Fibroblast of peridontal ligament (primary cell): Measurements from ENCODE around the gene POLR3A.
"Not testable (repeated sequence)": the region's sequence is repeated elsewhere in the genome, so short reads cannot be mapped to it uniquely, and the experiment has no call there.

Experiments used
- DNase-seq: peaks from one replicate; pipeline ENCODE4 v3.0.0-alpha.2; 2010; ENCODE audit errors: extremely low read depth

POLR3A gene

DNA sequence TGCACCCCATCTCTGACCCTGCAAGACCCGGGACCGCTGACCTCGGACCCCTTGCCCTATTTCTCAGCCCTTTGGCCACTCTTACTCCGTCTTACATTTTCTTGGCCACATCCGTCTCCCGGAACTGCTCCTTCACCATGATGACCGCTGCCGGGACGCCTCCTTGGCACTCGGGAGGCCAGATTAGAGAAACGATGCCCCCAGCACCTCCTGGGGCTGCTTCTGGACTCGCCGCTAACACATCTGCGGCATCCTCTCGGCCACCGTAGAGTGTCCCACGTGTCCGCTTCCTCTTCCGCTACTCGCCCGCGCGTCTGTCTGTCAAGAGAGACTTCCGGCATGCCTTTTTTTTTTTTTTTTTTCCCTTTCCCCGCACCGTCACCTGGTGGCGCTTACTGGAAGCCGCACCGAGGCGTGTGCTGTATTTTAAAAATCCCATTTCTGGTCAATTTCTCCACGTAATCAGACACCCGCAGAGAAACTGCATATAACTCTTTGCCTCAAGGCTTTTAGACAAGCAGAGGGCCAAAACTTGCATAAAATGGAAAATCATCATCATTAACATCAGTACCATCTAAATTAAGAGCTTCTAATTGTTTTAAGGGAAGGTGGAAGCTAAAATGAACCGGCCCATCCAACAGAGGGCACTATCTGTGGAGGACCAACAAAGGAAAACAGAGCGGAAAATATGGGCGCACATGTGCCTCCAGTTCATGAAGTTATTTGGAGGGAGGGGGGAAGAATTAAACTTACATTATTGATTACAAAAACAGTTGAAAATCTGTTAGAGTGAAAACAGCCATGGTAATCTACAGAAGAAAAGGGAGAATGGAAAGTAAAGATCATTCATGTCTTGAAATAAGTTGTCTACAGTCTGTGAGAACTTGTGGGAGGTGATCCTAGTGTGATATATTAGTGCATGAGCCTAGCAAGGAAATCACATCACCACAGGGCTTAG, at the start of gene POLR3A:
TSS of gene POLR3A (minus strand) at position 247 of the 958 bp plus-strand sequence. CDS start at position 139, 108 bp downstream.
- DNase-seq, result peak; percentile 98

DNA sequence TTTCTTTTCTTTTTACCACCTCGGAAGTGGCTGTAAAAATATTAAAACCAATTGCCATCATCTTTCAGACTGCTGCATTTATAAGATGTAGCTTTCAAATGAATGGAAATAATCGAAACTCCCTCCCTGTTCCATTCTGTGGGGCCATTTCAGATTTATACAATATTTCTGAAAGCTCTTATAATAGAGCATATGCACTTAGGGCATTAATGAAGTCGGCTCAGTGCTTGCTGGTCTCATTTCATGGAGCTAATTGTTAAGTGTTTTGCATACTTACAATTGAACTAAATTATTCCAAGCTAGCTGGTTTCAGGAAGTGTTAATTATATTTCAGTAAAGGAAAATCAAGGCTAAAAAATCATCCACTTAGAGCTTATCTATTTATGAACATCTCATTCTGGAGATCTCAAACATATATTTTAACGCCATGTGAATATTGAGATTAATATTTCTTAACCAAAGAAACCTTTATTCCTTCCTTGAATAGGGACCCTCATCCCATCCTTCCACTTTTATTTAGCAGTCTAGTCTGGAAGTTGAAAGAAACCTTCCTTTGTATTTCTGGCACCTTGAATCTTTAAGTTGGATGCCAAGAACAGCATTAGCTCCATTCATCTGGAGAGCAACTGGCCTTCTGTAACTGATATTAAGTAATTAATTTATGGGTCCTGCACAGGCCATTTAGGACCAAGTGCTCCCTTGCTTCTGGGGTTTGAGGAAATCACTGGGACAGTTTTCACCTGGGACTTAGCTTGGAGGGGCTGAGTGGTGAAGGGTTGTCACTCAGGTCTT, 49.4 kb upstream of the POLR3A start:
- no peak for DNase-seq

DNA sequence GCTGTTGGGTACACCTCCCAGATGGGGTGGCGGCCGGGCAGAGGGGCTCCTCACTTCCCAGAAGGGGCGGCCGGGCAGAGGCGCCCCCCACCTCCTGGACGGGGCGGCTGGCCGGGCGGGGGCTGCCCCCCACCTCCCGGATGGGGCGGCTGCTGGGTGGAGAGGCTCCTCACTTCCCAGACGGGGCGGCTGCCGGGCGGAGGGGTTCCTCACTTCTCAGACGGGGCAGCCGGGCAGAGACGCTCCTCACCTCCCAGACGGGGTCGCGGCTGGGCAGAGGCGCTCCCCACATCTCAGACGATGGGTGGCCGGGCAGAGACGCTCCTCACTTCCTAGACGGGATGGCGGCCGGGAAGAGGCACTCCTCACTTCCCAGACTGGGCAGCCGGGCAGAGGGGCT, 46.5 kb upstream of the POLR3A start:
- DNase-seq, result not testable (repeated sequence)

DNA sequence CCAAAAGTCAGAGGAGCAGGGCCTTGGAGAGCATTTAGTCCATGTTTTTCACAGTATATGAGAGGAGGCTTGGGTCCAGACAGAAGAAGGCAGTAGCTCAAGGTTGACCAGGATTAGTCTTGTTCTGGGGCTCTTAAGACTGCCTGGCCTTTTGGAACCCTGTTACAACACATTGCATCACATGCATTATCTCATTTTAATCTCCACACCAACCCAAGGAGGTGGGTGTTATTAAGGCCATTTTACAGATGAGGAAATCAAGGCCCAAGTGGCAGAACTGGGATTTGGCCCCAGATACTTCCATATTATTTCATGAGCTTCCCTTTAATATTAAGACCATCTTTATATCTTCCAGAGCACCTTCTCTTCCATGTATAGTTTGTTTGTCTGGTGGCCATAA, 43.2 kb upstream of the POLR3A start:
- no peak for DNase-seq

GRCh38 chr10:78071857-78072179, 42.5 kb upstream of the POLR3A start:
- DNase-seq, result no peak

- no peak for DNase-seq
These were observed 42.0 kb upstream of the POLR3A start for GRCh38 chr10:78071140-78071856.

- no peak for DNase-seq
These were observed 41.4 kb upstream of the POLR3A start for GRCh38 chr10:78070726-78071125.

- DNase-seq, result not testable (repeated sequence)
These were observed 40.7 kb upstream of the POLR3A start for GRCh38 chr10:78070064-78070463.

DNA sequence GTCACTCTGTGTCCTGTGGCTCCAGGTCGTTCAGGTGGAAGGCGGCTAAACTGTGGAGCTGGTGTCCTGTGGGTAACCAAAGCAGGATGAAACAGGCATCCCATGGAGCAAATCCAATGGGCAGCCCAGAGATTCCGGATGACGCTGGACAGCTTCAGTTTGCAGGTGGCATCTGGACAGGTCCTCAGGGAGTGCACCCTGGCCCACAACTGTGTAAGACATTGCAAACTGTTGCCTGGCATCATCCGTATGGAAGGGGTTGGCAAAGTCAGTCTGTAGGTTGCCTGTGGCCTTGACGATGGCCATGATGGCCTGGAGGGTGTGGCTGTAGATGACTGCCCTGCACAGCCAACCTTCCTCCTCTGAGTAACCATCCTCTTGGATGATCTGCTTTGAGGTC, 39.8 kb upstream of the POLR3A start:
- no peak for DNase-seq

GRCh38 chr10:78066728-78067430, 37.6 kb upstream of the POLR3A start:
- DNase-seq, result no peak

DNA sequence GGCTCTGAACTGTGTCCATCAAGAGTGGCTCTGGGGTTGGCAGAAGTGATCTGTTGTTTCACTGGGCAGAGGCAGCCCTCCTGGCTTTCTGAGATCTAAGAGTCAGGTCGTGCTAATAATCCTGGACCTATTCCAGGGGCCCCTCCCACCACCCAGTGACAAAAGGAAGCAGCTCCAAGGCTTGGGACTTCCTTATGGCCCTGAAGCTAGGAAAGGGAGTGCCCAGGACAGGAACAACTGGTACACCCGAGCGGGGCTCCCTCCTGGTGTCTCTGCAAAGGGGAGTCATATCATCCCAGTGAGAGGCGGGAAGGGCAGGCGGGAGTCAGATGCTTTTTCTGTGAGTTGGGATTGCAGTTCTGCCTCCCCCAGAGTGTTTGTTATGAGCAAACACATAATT, 36.7 kb upstream of the POLR3A start:
- DNase-seq, result no peak

DNA sequence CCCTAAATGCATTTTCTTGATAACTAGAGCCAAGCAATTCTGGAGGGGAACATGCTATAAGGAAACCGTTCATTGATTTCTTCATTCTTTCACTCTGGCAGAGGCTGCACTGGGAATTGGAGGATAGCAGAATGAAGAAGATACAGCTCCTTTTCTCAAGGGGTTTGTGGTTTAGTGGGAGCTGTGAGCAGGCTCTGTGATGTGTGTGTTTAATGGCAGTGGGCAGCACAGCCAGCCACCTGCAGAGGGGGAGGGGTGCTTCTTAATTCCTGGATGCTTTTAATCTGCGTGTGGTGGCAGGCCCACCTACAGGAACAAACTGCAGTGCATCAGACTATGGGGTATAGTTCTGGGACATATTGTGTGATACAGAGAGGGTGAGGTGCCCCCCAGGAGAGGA, 36.3 kb upstream of the POLR3A start:
- DNase-seq, result no peak

- DNase-seq, result not testable (repeated sequence)
These were observed 35.6 kb upstream of the POLR3A start for GRCh38 chr10:78064919-78065318.

- no peak for DNase-seq
These were observed 33.9 kb upstream of the POLR3A start for GRCh38 chr10:78063236-78063635.

DNA sequence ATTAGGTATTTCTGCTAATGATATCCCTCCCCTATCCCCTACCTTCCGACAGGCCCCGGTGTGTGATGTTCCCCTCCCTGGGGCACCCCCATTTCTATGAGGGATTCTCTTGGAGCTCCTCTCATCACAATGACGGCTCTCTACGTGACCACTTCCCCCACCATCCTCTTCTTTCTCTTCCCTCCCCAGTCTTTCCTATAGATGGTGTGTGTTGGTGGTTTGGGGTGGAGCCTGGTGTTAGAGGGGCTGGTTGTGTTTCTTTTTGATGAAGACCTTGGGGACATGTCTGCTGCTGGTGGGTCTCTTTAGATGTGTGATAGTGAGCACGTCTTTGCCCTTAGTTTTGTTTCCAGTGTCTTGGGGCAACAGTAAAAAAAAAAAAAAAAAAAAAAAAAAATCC, 33.0 kb upstream of the POLR3A start:
- no peak for DNase-seq

DNA sequence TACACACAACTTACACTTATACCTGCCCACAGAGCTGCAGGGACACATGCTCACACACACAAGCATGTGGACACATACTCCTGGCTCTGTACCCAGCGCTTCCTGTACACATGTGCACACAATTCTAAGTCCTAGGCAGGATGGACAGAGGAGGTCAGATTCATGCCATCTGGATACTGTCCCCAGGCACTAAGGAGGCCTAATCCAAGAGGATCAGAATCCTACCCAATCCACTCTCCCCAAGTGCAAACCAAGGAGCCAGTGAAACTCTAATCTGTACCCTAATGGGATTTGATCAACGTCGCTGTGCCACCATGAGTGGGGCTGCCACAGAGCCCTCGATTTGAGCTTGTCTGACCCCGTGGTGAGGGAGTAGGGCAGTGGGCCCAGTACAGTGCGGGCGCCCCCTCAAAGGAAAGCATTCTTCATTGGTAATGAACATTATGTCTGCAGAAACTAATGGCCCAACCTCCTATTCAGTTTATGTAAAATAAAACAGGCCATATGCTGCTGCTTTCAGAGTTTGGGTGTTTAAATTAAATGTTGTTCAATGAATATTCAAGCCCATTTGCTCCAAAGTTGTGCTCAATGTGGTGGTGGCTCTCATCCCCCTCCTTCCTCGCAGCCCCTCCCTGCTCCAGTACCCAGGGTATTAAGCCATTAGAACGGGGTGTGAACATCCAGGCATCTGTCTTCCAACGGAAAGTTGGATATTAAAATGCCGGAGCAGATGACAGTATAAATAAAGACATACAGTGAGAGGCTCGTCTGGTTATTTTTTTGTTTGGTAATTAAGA, 30.8 kb upstream of the POLR3A start:
- DNase-seq, result no peak

GRCh38 chr10:78058562-78058961, 29.2 kb upstream of the POLR3A start:
- no peak for DNase-seq

- peak; percentile 56 for DNase-seq
These were observed 24.0 kb upstream of the POLR3A start for GRCh38 chr10:78053211-78053868.

- DNase-seq, result no peak
These were observed 20.5 kb upstream of the POLR3A start for GRCh38 chr10:78049851-78050250.

DNA sequence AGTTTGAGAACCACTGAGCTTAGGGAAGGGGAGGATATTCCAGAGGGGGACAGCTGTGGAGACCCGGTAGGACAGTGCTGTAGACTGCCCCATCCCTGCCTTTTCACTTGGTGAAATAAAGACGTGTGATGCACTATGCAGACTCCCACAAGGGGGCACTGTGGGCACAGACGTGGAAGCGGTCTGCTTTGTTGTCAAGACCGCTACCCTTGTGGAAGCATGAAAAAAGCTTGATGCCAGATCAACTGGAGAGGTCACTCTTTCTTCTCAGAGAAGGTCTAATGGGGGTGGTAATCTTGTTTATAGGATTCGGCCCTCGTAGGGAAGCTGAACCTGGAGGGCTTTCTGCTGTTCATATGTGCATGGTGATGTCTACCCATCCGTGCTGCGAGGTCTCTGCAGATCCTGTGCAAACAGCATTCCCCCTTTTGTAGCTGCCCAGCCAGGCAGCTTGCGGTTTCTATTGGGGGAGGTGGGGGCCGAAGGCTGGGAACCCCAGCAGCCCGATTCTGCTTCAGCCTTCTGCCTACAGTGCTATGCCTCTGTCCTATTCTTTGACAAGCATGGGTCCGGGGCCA, 18.1 kb upstream of the POLR3A start:
- DNase-seq, result peak; percentile 91
